ENCODE measurements around the gene CMBL.

CMBL gene

DNA sequence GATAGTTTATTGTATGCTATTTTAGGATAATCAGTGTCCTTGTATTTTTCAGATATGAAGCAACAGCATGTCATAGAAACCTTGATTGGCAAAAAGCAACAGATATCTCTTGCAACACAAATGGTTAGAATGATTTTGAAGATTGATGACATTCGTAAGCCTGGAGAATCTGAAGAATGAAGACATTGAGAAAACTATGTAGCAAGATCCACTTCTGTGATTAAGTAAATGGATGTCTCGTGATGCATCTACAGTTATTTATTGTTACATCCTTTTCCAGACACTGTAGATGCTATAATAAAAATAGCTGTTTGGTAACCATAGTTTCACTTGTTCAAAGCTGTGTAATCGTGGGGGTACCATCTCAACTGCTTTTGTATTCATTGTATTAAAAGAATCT, 43.1 kb downstream of the CMBL start:
- no peak overlapping the region for H3K4me3 ChIP-seq (replicated peaks; ENCODE audit: low read depth, low read length)
- TF ChIP-seq, protein P1, sequence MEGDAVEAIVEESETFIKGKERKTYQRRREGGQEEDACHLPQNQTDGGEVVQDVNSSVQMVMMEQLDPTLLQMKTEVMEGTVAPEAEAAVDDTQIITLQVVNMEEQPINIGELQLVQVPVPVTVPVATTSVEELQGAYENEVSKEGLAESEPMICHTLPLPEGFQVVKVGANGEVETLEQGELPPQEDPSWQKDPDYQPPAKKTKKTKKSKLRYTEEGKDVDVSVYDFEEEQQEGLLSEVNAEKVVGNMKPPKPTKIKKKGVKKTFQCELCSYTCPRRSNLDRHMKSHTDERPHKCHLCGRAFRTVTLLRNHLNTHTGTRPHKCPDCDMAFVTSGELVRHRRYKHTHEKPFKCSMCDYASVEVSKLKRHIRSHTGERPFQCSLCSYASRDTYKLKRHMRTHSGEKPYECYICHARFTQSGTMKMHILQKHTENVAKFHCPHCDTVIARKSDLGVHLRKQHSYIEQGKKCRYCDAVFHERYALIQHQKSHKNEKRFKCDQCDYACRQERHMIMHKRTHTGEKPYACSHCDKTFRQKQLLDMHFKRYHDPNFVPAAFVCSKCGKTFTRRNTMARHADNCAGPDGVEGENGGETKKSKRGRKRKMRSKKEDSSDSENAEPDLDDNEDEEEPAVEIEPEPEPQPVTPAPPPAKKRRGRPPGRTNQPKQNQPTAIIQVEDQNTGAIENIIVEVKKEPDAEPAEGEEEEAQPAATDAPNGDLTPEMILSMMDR (IDR thresholded peaks at IDR 0.05; ENCODE audit: low read length, missing control alignments): no peak
- peak; percentile 26 for DNase-seq (ENCODE audit: low read depth)

DNA sequence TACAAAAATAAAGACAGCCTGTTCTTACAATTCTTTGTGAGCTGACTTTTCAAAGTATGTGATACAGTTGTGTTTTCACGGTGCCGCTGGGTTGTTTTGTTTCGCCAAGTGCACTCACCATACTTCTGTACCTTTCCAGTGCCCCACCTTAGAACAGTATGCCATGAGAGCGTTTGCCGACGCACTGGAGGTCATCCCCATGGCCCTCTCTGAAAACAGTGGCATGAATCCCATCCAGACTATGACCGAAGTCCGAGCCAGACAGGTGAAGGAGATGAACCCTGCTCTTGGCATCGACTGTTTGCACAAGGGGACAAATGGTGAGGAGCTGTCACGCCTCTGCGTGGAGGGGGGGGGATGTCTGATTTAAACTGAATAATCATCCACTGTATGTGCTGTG, 44.7 kb downstream of the CMBL start:
- no peak for DNase-seq (ENCODE audit: low read depth)
- H3K4me3 ChIP-seq (replicated peaks; ENCODE audit: low read depth, low read length): no peak overlapping the region
- TF ChIP-seq, protein P1 (IDR thresholded peaks at IDR 0.05; ENCODE audit: low read length, missing control alignments): no peak

DNA sequence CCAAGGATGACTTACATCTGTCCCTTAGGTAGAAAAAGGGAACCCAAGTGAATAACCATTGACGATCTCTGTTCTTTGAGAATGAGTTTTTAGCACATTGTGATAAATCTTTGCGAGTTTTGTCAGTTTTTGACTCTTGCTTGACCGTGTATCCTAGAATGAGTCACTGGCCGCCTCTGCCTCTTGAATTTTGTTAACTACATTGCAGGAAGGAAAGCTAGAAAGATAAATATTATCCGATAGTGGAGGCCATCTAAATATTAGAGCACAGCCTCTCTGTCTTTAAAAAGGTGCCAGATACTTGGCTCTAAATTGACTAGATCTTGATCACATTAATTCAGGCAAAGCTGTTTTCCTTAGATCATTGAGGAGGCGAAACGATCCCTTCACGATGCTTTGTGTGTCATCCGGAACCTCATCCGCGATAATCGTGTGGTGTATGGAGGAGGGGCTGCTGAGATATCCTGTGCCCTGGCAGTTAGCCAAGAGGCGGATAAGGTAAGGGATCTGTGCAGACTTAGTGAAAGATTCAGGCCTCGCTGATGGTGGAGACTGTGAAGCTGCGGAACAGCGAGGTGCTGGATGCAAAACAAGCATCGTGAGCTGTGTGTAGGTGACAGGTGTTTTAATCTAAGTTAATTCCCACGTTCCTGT, 45.5 kb downstream of the CMBL start:
- TF ChIP-seq, protein P1 (IDR thresholded peaks at IDR 0.05; ENCODE audit: low read length, missing control alignments): no peak

DNA sequence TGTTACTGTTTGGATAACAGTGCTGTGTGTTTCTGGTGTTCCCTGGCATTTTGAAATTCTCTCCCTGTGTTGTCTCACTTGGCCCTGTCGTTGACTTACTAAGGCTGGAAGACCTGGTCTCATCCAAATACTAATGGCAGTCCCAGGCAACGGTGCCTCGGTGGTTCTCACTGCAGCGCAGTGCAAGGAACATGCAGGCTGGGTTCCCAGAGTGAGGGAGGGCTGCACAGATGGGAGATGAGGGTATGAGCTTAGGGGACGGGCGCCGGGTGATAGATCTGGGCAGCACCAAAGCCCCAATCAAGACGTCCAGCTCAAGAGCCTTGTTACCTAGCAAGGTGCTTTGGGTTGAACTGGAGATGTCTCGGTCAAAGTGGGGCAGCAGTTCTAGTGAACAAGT, 46.6 kb downstream of the CMBL start:
- TF ChIP-seq, protein P1 (IDR thresholded peaks at IDR 0.05; ENCODE audit: low read length, missing control alignments): no peak
- H3K4me3 ChIP-seq (replicated peaks; ENCODE audit: low read depth, low read length): no peak overlapping the region
- DNase-seq (ENCODE audit: low read depth): no peak

More for the DNA sequence above, 45.5 kb downstream of the CMBL start:
- no peak overlapping the region for H3K4me3 ChIP-seq (replicated peaks; ENCODE audit: low read depth, low read length)
- DNase-seq (ENCODE audit: low read depth): peak; percentile 17

DNA sequence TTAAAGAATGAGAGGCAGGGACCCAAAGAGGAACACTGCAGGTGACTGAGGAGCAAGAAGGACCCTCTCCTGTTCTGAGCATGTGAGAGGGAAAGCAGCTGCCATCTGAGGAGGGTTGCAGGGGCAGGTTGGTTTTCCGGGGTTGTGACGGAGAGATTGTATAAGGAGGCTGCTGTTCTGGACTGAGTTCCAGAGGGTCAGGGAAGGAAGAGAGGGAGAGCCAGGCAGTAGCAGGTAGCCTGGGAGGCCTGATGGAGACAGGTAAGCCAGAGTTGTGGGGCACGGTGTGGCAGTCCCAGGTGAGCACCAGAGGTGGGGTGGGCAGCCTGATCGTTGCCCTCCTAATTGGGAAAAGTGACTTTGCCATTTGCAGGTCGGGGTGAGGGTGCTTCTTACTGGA, 47.8 kb downstream of the CMBL start:
- H3K4me3 ChIP-seq (replicated peaks; ENCODE audit: low read depth, low read length): no peak overlapping the region
- no peak for DNase-seq (ENCODE audit: low read depth)
- TF ChIP-seq, protein P1 (IDR thresholded peaks at IDR 0.05; ENCODE audit: low read length, missing control alignments): no peak

DNA sequence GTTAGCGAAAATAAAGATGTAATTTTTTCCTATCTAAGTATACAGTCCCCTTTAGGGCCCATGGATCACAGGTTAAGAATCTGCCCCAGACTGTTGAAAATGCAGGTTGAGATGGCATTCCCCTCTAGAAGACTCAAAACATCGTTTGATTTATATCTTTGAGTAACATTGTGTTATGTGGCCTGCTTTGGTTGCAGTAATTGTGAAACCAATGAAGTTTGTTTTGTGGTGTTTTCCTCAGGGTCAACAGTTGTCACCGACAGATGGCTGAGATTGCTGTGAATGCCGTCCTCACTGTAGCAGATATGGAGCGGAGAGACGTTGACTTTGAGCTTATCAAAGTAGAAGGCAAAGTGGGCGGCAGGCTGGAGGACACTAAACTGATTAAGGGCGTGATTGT, 49.8 kb downstream of the CMBL start:
- no peak overlapping the region for H3K4me3 ChIP-seq (replicated peaks; ENCODE audit: low read depth, low read length)
- TF ChIP-seq, protein P1 (IDR thresholded peaks at IDR 0.05; ENCODE audit: low read length, missing control alignments): no peak
- DNase-seq (ENCODE audit: low read depth): no peak

DNA sequence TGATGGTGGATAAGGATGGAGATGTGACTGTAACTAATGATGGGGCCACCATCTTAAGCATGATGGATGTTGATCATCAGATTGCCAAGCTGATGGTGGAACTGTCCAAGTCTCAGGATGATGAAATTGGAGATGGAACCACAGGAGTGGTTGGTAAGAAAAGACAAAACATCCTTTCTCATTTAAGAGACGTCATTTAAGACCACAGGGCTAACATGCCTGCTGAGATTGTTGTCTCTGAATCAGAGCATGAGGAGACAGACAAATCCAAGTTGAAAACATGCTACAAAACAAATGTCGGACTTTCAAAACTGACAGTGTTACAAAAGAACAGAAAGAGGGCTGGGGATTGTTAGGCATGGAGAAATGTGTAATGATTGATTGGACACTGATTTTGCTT, 53.0 kb downstream of the CMBL start:
- TF ChIP-seq, protein P1 (IDR thresholded peaks at IDR 0.05; ENCODE audit: low read length, missing control alignments): no peak
- no peak overlapping the region for H3K4me3 ChIP-seq (replicated peaks; ENCODE audit: low read depth, low read length)
- no peak for DNase-seq (ENCODE audit: low read depth)
